ENCODE results near the gene SORL1-AS1.
A peak's percentile ranks its signal among the peaks of the same experiment; 100 is the strongest.

Gene SORL1-AS1

DNA sequence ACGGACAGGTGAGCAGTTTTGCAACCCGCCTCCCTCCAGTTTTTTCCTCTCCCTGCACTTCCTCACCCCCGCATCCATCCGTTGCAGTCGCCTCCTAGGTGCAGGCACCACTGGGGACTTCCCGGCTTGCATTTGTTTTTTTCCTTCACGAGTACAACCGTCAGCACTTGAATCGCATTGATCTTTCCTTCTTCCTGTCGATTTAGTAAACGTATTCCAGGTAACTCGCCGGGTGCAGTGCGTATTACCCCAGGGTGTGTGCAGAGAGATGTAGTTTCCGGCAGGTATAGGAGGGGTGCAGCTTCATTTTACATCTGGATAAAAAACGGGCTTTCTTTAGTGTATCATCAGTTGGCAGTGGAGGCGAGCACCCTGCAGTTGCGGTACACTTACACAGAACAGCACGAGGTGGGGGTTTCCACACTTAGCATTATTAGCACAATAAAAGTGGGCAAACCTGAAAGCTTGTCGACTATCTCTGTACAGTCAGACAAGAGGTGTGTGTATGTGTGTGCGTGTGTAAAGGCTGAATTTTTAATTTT is at the start of gene SORL1-AS1:
Gene SORL1-AS1 (minus strand): TSS at position 359 of the 542 bp plus-strand sequence.
- H3K4me3 ChIP-seq (ENCODE audit: low read length): peak within 1 kb of the TSS; percentile 74
- peak within 1 kb of the TSS; percentile 72 for H3K27ac ChIP-seq (ENCODE audit: low read length)
- no peak for DNase-seq
- H3K4me1 ChIP-seq (ENCODE audit: control insufficient read depth, insufficient read depth, low read length): peaks cover 19% of the 10 kb centered on the region
- 0% methylated on average over 1 of the region's 21 CpGs for WGBS (ENCODE audit: insufficient coverage, low lambda C conversion rate)
- H3K27me3 ChIP-seq (ENCODE audit: control insufficient read depth, insufficient read depth, low read length): no peaks in the 10 kb centered on the region
- H3K36me3 ChIP-seq (ENCODE audit: control insufficient read depth, insufficient read depth, low read length): no peaks in the 10 kb centered on the region
- H3K9me3 ChIP-seq (ENCODE audit: control insufficient read depth, low read depth, low read length): no peaks in the 10 kb centered on the region

DNA sequence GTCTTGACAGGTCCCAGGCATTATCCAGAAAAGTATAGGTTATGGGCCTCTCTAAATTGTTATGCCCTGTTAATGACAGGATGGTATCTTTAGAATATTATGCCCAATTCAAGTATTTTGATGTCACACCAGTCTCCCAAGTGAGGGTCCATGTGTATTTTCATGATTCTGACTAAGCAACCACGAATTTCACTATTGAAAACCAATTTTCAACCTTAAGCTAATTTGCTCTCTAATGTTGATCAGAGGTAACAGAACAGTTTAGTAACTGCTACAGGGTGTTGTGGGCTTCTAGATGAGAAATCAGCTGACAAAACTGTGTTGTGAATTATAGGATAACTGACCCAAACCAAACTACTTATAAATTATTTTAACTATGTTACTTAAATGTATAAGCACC is 48.0 kb upstream of the SORL1-AS1 start:
- peaks cover 32% of the 10 kb centered on the region for H3K36me3 ChIP-seq (ENCODE audit: control insufficient read depth, insufficient read depth, low read length)
- no peaks in the 10 kb centered on the region for H3K9me3 ChIP-seq (ENCODE audit: control insufficient read depth, low read depth, low read length)
- H3K27ac ChIP-seq (ENCODE audit: low read length): no peak overlapping the region
- 100% methylated on average over 1 of the region's 1 CpG for WGBS (ENCODE audit: insufficient coverage, low lambda C conversion rate)
- H3K4me1 ChIP-seq (ENCODE audit: control insufficient read depth, insufficient read depth, low read length): no peaks in the 10 kb centered on the region
- no peaks in the 10 kb centered on the region for H3K27me3 ChIP-seq (ENCODE audit: control insufficient read depth, insufficient read depth, low read length)
- no peak overlapping the region for H3K4me3 ChIP-seq (ENCODE audit: low read length)
- DNase-seq: no peak

DNA sequence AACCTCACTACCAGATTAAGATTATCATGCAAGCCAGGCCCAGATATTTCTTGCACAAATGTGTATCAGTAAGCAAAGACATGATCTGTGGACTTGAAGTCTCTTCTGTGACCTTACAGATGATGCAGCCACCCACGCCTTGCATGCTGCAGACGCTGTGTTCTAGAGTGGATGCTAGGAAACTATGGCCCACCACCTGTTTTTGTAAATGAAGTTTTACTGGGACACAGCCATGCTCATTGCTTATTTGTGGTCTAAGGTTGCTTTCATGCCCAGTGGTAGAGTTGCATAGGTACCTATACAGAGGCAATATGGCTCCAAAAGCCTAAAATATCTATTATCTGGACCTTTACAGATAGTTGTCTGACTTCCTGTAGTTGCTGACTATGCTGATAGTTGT is 47.5 kb upstream of the SORL1-AS1 start:
- no peak for DNase-seq
- Histone ChIP-seq H3K27me3 (ENCODE audit: control insufficient read depth, insufficient read depth, low read length) (no peaks in the 10 kb centered on the region), H3K9me3 (ENCODE audit: control insufficient read depth, low read depth, low read length) (no peaks in the 10 kb centered on the region), H3K4me3 (ENCODE audit: low read length) (no peak overlapping the region), H3K27ac (ENCODE audit: low read length) (no peak overlapping the region), H3K36me3 (ENCODE audit: control insufficient read depth, insufficient read depth, low read length) (peaks cover 35% of the 10 kb centered on the region), H3K4me1 (ENCODE audit: control insufficient read depth, insufficient read depth, low read length) (no peaks in the 10 kb centered on the region)
- no CpG with 5 or more reads among the region's 2 CpGs for WGBS (ENCODE audit: insufficient coverage, low lambda C conversion rate)

DNA sequence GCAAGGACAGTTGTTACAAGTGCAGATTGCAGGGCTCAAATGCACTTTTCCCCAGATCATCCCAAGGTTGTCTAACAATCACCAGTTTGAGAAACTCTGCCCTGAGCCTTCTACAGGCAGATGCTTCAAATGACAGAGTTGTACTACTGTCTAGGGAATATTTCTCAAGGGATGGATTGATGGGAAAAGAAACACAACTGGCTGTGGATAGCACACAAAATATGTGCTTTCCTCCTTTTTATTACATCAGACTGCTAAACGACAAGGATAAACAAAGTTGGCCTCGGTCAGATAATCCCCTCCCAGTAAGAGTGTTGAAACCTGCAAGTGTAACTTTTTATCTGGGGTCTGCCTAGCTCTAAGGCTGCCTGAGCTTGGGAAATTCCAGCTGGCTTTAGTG is 46.6 kb upstream of the SORL1-AS1 start:
- Histone ChIP-seq H3K36me3 (ENCODE audit: control insufficient read depth, insufficient read depth, low read length) (peaks cover 37% of the 10 kb centered on the region), H3K27me3 (ENCODE audit: control insufficient read depth, insufficient read depth, low read length) (no peaks in the 10 kb centered on the region), H3K4me3 (ENCODE audit: low read length) (no peak overlapping the region), H3K4me1 (ENCODE audit: control insufficient read depth, insufficient read depth, low read length) (no peaks in the 10 kb centered on the region), H3K9me3 (ENCODE audit: control insufficient read depth, low read depth, low read length) (no peaks in the 10 kb centered on the region), H3K27ac (ENCODE audit: low read length) (no peak overlapping the region)
- DNase-seq: no peak
- no CpG with 5 or more reads among the region's 2 CpGs for WGBS (ENCODE audit: insufficient coverage, low lambda C conversion rate)

DNA sequence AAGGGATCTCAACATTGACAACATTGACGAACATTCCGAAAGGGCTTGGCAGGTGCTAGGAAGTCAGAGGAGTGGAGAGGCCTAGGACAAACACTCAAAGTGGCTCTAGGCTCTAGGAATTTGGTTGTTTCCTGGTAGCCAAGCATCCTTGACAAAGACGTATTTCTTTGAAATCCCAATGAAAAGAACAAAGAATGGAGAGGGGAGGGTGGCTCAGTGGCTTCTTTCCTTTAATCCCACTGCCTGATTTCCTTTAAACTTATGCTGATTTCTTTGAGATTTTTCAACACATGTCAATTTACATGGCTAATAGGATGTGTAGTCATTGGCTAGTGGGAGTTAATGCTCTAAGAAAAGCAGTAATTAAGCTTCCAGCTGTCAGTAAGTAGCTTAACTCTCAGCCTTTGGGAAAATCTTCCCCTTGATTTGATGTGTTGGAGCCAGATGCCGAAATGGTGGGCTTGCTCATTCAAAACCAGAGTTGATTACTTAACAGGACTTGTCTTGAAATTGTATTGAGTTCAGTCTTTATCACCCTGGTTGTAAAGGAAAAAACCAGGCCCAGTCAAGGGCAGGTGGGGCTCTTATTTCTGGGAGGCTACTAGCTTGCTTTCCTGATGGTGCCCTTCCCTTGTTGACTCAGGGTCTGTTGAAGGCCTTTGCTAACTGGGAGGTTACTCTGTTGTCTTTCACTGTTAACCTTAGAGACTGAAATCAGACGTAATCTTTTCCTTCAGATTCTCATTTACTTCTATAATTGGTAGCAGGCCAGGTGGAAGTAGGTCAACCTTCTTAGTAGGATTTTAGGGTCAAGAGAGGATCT is 44.6 kb upstream of the SORL1-AS1 start:
- H3K27ac ChIP-seq (ENCODE audit: low read length): no peak overlapping the region
- peak in 1 of 2 donors; percentile 27 for DNase-seq

DNA sequence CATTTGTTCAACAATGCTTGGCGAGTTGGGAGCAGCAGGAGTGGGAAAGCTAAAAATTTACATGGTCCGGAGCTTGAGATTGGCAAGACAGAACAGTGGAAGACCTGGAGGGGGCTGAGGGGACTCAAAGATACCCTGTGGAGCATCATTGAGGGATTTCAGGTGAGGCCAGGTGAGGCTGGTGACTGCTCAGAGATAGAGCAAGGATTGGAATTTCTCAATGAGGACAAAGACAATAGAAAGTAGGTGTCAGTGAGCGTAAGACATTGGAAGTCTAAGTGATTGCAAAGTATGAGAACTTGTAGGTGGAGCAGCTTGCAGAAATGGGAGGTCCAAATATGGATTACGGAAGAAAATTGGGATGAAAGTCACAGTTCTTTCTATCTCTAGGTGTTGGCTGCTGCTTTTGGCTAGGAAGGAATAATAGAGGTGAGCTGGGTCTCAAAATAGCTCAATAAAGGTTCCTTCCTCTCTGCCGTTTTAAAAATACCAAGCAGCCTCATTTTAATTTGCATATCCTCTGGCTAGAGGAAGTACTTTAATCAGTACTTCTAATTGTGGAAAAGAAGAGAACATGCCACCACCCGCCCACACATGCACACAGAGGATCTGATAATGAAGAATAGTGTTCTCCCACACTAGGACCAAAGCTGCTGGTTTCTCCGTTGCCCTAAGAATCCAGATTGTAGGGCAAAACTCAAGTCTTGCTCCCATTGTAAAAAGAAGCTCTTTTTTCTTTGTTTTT is 41.8 kb upstream of the SORL1-AS1 start:
- Histone ChIP-seq H3K9me3 (ENCODE audit: control insufficient read depth, low read depth, low read length) (no peaks in the 10 kb centered on the region), H3K36me3 (ENCODE audit: control insufficient read depth, insufficient read depth, low read length) (peaks cover 47% of the 10 kb centered on the region), H3K4me3 (ENCODE audit: low read length) (no peak overlapping the region), H3K4me1 (ENCODE audit: control insufficient read depth, insufficient read depth, low read length) (no peaks in the 10 kb centered on the region), H3K27me3 (ENCODE audit: control insufficient read depth, insufficient read depth, low read length) (no peaks in the 10 kb centered on the region), H3K27ac (ENCODE audit: low read length) (no peak overlapping the region)
- DNase-seq: no peak
- WGBS (ENCODE audit: insufficient coverage, low lambda C conversion rate): 100% methylated on average over 1 of the region's 7 CpGs

More for the DNA sequence above, 44.6 kb upstream of the SORL1-AS1 start:
- no peaks in the 10 kb centered on the region for H3K9me3 ChIP-seq (ENCODE audit: control insufficient read depth, low read depth, low read length)
- peaks cover 39% of the 10 kb centered on the region for H3K36me3 ChIP-seq (ENCODE audit: control insufficient read depth, insufficient read depth, low read length)
- H3K4me1 ChIP-seq (ENCODE audit: control insufficient read depth, insufficient read depth, low read length): no peaks in the 10 kb centered on the region
- no CpG with 5 or more reads among the region's 5 CpGs for WGBS (ENCODE audit: insufficient coverage, low lambda C conversion rate)
- no peaks in the 10 kb centered on the region for H3K27me3 ChIP-seq (ENCODE audit: control insufficient read depth, insufficient read depth, low read length)
- H3K4me3 ChIP-seq (ENCODE audit: low read length): no peak overlapping the region

DNA sequence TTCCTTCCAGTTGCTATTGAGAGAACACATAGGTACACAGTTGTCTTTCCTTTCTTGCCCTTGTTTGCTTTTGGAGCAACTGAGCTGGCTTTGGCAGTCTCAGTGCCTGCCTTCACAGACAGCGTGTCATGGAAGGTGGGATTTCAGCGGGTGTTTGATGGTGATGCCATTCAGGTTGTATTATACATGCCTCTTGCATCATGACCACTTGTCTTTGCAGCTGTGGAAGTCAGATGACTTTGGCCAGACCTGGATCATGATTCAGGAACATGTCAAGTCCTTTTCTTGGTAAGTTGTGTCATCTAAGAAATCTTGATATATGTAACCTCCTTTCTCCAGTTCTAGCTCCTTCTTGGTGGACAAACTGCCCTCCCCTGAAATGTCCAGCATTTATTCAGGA is 37.1 kb upstream of the SORL1-AS1 start:
- Histone ChIP-seq H3K27ac (ENCODE audit: low read length) (no peak overlapping the region), H3K36me3 (ENCODE audit: control insufficient read depth, insufficient read depth, low read length) (peaks cover 47% of the 10 kb centered on the region), H3K27me3 (ENCODE audit: control insufficient read depth, insufficient read depth, low read length) (no peaks in the 10 kb centered on the region), H3K4me3 (ENCODE audit: low read length) (no peak overlapping the region), H3K4me1 (ENCODE audit: control insufficient read depth, insufficient read depth, low read length) (no peaks in the 10 kb centered on the region), H3K9me3 (ENCODE audit: control insufficient read depth, low read depth, low read length) (no peaks in the 10 kb centered on the region)
- DNase-seq: no peak
- no CpG with 5 or more reads among the region's 2 CpGs for WGBS (ENCODE audit: insufficient coverage, low lambda C conversion rate)

DNA sequence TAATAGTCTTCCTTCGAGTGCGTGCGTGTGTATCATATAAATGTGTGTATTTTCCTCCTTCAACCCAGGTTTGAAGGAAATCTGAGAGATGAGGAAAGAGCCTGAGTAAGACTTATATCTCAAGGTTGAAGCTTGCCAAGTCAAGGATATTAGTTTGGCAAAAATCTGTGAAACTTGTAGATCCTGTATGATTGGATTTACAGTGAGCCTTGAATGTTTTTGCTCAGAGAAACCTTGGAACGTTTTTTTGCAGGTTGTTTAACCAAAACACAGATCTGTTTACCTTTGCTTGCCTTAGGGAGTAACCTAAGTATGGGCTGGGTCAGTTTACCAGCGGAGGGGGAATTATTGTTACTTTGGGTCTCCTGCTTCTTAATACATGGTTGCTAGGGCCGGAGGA is 35.9 kb upstream of the SORL1-AS1 start:
- Histone ChIP-seq H3K36me3 (ENCODE audit: control insufficient read depth, insufficient read depth, low read length) (peaks cover 44% of the 10 kb centered on the region), H3K4me3 (ENCODE audit: low read length) (no peak overlapping the region)
- WGBS (ENCODE audit: insufficient coverage, low lambda C conversion rate): 87% methylated on average over 3 of the region's 6 CpGs

DNA sequence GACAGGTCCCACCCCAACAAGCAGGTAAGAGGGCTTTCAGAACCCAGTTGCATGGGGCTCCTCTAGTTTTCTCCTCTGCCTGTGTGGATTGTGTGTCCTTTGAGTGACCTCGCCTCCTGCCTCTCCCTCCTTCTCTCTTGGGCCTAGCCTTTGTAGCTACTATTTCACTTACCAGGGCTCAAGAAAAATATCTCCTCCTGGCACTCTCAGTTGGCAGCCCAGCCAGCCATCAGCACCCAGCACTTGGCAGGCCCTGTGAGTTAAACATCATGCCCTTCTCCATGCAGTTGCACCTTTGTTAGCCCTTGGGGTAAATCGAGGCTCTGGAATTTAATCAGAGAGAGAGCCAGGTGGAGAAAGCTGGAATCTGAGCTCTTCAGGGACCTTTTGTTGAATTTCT is 35.4 kb upstream of the SORL1-AS1 start:
- no peaks in the 10 kb centered on the region for H3K27me3 ChIP-seq (ENCODE audit: control insufficient read depth, insufficient read depth, low read length)
- H3K36me3 ChIP-seq (ENCODE audit: control insufficient read depth, insufficient read depth, low read length): peaks cover 44% of the 10 kb centered on the region
- no CpG with 5 or more reads among the region's 2 CpGs for WGBS (ENCODE audit: insufficient coverage, low lambda C conversion rate)
- H3K27ac ChIP-seq (ENCODE audit: low read length): no peak overlapping the region
- no peaks in the 10 kb centered on the region for H3K4me1 ChIP-seq (ENCODE audit: control insufficient read depth, insufficient read depth, low read length)
- H3K9me3 ChIP-seq (ENCODE audit: control insufficient read depth, low read depth, low read length): no peaks in the 10 kb centered on the region
- no peak for DNase-seq
- no peak overlapping the region for H3K4me3 ChIP-seq (ENCODE audit: low read length)

More for the DNA sequence above, 35.9 kb upstream of the SORL1-AS1 start:
- Histone ChIP-seq H3K9me3 (ENCODE audit: control insufficient read depth, low read depth, low read length) (no peaks in the 10 kb centered on the region), H3K4me1 (ENCODE audit: control insufficient read depth, insufficient read depth, low read length) (no peaks in the 10 kb centered on the region), H3K27me3 (ENCODE audit: control insufficient read depth, insufficient read depth, low read length) (no peaks in the 10 kb centered on the region), H3K27ac (ENCODE audit: low read length) (no peak overlapping the region)
- DNase-seq: no peak

DNA sequence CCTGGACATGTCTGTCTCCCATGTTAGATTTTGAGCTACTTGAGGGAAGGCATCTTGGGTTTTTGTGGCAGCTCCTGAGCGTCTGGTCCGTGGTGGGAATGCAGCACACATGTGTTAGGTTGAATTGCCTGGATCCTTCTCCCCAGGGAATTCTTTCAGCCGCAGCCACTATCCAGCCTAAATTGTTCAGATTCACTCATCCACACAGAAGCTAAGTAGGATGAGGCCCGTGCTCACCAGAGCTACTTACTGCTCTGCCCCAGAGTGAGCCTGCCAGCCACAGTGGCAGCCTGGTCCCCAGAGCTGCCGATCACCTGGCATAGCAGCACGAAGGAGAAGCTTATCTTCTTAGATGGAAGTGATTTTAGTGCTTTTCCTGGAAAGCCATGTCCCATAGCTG is 34.4 kb upstream of the SORL1-AS1 start:
- no peak for DNase-seq
- H3K27ac ChIP-seq (ENCODE audit: low read length): no peak overlapping the region
- WGBS (ENCODE audit: insufficient coverage, low lambda C conversion rate): no CpG with 5 or more reads among the region's 6 CpGs
- peaks cover 44% of the 10 kb centered on the region for H3K36me3 ChIP-seq (ENCODE audit: control insufficient read depth, insufficient read depth, low read length)
- no peaks in the 10 kb centered on the region for H3K9me3 ChIP-seq (ENCODE audit: control insufficient read depth, low read depth, low read length)
- no peaks in the 10 kb centered on the region for H3K27me3 ChIP-seq (ENCODE audit: control insufficient read depth, insufficient read depth, low read length)
- no peak overlapping the region for H3K4me3 ChIP-seq (ENCODE audit: low read length)
- H3K4me1 ChIP-seq (ENCODE audit: control insufficient read depth, insufficient read depth, low read length): no peaks in the 10 kb centered on the region
